Coronary artery (tissue), 2 donors: ENCODE data around the gene SNCB.

Experiments
- DNase-seq: peaks from one replicate; pipeline ENCODE4 v3.0.0-alpha.2; 2017; ENCODE audit warnings: low spot score
- H3K27ac ChIP-seq, 2 donors: fragments of 200-600 bp; sonication (generic); one replicate each; pipeline ENCODE4 v1.5.1; 2016 to 2019
- H3K4me3 ChIP-seq: fragments of 200-600 bp; sonication (generic); 2 replicates; pipeline ENCODE4 v1.5.1; 2016; ENCODE audit warnings: mild to moderate bottlenecking, moderate library complexity
- CTCF ChIP-seq: fragments of 200-600 bp; sonication (generic); IDR thresholded peaks from one replicate; pipeline ENCODE4 v1.5.1; 2019; ENCODE audit warnings: antibody characterized with exemption

SNCB gene

GRCh38 chr5:176644294-176644693 lies 14.0 kb upstream of the SNCB start:
- TF ChIP-seq CTCF, result no peak

GRCh38 chr5:176643491-176644219 lies 13.3 kb upstream of the SNCB start:
- no peak for TF ChIP-seq CTCF
- Histone ChIP-seq H3K27ac (no peak overlapping the region), H3K4me3 (no peak overlapping the region)
- DNase-seq, result no peak

More at GRCh38 chr5:176644294-176644693, 14.0 kb upstream of the SNCB start:
- no peak for DNase-seq
- Histone ChIP-seq H3K4me3 (no peak overlapping the region), H3K27ac (no peak overlapping the region)

GRCh38 chr5:176642675-176643490 lies 12.5 kb upstream of the SNCB start:
- TF ChIP-seq CTCF, result no peak
- H3K27ac ChIP-seq, result no peak overlapping the region
- DNase-seq, result no peak

GRCh38 chr5:176640616-176641015 lies 10.3 kb upstream of the SNCB start:
- Histone ChIP-seq H3K4me3 (no peak overlapping the region), H3K27ac (no peak overlapping the region)
- no peak for TF ChIP-seq CTCF
- no peak for DNase-seq

More at GRCh38 chr5:176642675-176643490, 12.5 kb upstream of the SNCB start:
- H3K4me3 ChIP-seq, result no peak overlapping the region

- no peak overlapping the region for H3K4me3 ChIP-seq
- no peak overlapping the region for H3K27ac ChIP-seq
- no peak for TF ChIP-seq CTCF
- no peak for DNase-seq
These were observed 9.6 kb upstream of the SNCB start for GRCh38 chr5:176639981-176640380.

- H3K4me3 ChIP-seq, result no peak overlapping the region
- DNase-seq, result no peak
- no peak for TF ChIP-seq CTCF
- no peak overlapping the region for H3K27ac ChIP-seq
These were observed 8.9 kb upstream of the SNCB start for GRCh38 chr5:176639208-176639607.
